Measurements from ENCODE around the gene DEFB124.
"Not testable (repeated sequence)": the region's sequence is repeated elsewhere in the genome, so short reads cannot be mapped to it uniquely, and the experiment has no call there.

DEFB124 gene

GRCh38 chr20:31485450-31486339 lies 10.8 kb upstream of the DEFB124 start:
- DNase-seq = no peak

GRCh38 chr20:31484001-31484400 lies 9.1 kb upstream of the DEFB124 start:
- DNase-seq = no peak

GRCh38 chr20:31476643-31477215 lies 1.8 kb upstream of the DEFB124 start:
- no peak for DNase-seq

GRCh38 chr20:31476294-31476585 lies 1.3 kb upstream of the DEFB124 start:
- DNase-seq = no peak

- no peak for DNase-seq
Observed at GRCh38 chr20:31475472-31476293, 756 bp upstream of the DEFB124 start.

GRCh38 chr20:31474097-31474436 lies 860 bp downstream of the DEFB124 start:
- no peak for DNase-seq

- no peak for DNase-seq
Observed at GRCh38 chr20:31473331-31474096, 1.4 kb downstream of the DEFB124 start.

GRCh38 chr20:31472395-31473330 lies 2.3 kb downstream of the DEFB124 start:
- no peak for DNase-seq

- not testable (repeated sequence) for DNase-seq
Observed at GRCh38 chr20:31470946-31471345, 4.0 kb downstream of the DEFB124 start.

- DNase-seq = no peak
Observed at GRCh38 chr20:31454361-31454760, 20.6 kb downstream of the DEFB124 start.

GRCh38 chr20:31452575-31452974 lies 22.4 kb downstream of the DEFB124 start:
- DNase-seq = no peak

- DNase-seq = no peak
Observed at GRCh38 chr20:31449511-31450414, 25.2 kb downstream of the DEFB124 start.

- no peak for DNase-seq
Observed at GRCh38 chr20:31446084-31446819, 28.7 kb downstream of the DEFB124 start.

GRCh38 chr20:31440012-31440659 lies 34.8 kb downstream of the DEFB124 start, which contains the start of gene DEFB123:
Gene DEFB123, plus strand, starts transcription at chr20:31440632. Its CDS starts 67 bp downstream, at chr20:31440699.
- no peak for DNase-seq

GRCh38 chr20:31430568-31431115 lies 44.3 kb downstream of the DEFB124 start:
- DNase-seq = no peak

- not testable (repeated sequence) for DNase-seq
Observed at GRCh38 chr20:31427576-31427975, 47.4 kb downstream of the DEFB124 start.

GRCh38 chr20:31426891-31427551 lies 47.9 kb downstream of the DEFB124 start:
- DNase-seq = not testable (repeated sequence)

GRCh38 chr20:31425797-31426196 lies 49.1 kb downstream of the DEFB124 start:
- no peak for DNase-seq
